BLaER1 (cell line): ENCODE results near the gene GRHL3.
"Not testable (repeated sequence)": the region's sequence is repeated elsewhere in the genome, so short reads cannot be mapped to it uniquely, and the experiment has no call there.

Experiments
- H3K27ac ChIP-seq: shearing (Covaris generic); formaldehyde crosslinking; 2 replicates; pipeline ENCODE4 v1.8.1; 2022
- H3K27me3 ChIP-seq: shearing (Covaris generic); formaldehyde crosslinking; 2 replicates; pipeline ENCODE4 v1.8.1; 2022
- H3K36me3 ChIP-seq: shearing (Covaris generic); formaldehyde crosslinking; 2 replicates; pipeline ENCODE4 v1.8.1; 2022
- H3K4me1 ChIP-seq: shearing (Covaris generic); formaldehyde crosslinking; 2 replicates; pipeline ENCODE4 v1.8.1; 2022
- H3K4me2 ChIP-seq: shearing (Covaris generic); formaldehyde crosslinking; 2 replicates; pipeline ENCODE4 v1.8.1; 2022
- H3K4me3 ChIP-seq: shearing (Covaris generic); formaldehyde crosslinking; 2 replicates; pipeline ENCODE4 v1.8.1; 2022
- H3K9ac ChIP-seq: shearing (Covaris generic); formaldehyde crosslinking; 2 replicates; pipeline ENCODE4 v1.8.1; 2022
- H3K9me3 ChIP-seq: shearing (Covaris generic); formaldehyde crosslinking; 2 replicates; pipeline ENCODE4 v1.8.1; 2022
- H4K20me1 ChIP-seq: shearing (Covaris generic); formaldehyde crosslinking; 2 replicates; pipeline ENCODE4 v1.8.1; 2022
- Cebpa-rat ChIP-seq: shearing (Covaris generic); IDR thresholded peaks from 2 replicates; pipeline ENCODE4 v1.8.1; 2022

GRHL3 gene

GRCh38 chr1:24282491-24282890 lies 36.7 kb upstream of the GRHL3 start:
- H3K4me2 ChIP-seq, result no peak overlapping the region
- no peak overlapping the region for H3K4me3 ChIP-seq
- no peak overlapping the region for H3K27ac ChIP-seq
- H4K20me1 ChIP-seq, result no peaks in the 10 kb centered on the region; the same call in 1 of the 2 replicates
- H3K36me3 ChIP-seq, result no peaks in the 10 kb centered on the region
- TF ChIP-seq Cebpa-rat, result no peak
- no peaks in the 10 kb centered on the region for H3K9me3 ChIP-seq
- 0 out of 2 replicates have a peak, but pooled peaks cover 6% of the 10 kb centered on the region for H3K27me3 ChIP-seq
- no peak overlapping the region for H3K9ac ChIP-seq
- no peaks in the 10 kb centered on the region for H3K4me1 ChIP-seq

GRCh38 chr1:24283326-24284155 lies 35.6 kb upstream of the GRHL3 start:
- Histone ChIP-seq H3K36me3 (no peaks in the 10 kb centered on the region), H3K4me1 (no peaks in the 10 kb centered on the region), H4K20me1 (no peaks in the 10 kb centered on the region; the same call in 1 of the 2 replicates), H3K9me3 (no peaks in the 10 kb centered on the region), H3K27me3 (0 out of 2 replicates have a peak, but pooled peaks cover 6% of the 10 kb centered on the region), H3K4me2 (no peak overlapping the region), H3K27ac (no peak overlapping the region), H3K4me3 (no peak overlapping the region), H3K9ac (no peak overlapping the region)
- no peak for TF ChIP-seq Cebpa-rat

GRCh38 chr1:24284156-24284471 lies 35.0 kb upstream of the GRHL3 start:
- Histone ChIP-seq H3K9ac (no peak overlapping the region), H3K4me2 (no peak overlapping the region)
- no peak for TF ChIP-seq Cebpa-rat

DNA sequence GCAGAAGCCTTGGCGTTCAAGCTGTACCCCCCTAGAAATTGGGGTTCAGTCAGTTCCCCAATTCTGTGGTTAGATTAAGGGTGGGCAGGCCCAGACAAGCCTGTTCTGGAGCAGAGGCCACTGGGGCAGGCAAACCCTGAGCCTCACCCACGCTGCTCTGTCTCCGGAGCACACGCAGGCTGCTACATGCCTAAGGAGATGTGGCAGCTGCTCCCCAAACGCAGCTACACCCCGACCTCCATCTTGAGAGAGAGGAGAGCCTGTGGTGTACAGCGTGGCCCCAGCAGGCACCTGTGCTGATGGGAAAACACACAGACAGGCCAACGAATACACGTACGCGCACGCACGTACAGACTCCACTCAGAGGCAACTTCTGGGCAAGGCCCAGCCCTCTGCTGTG lies 33.9 kb upstream of the GRHL3 start:
- peaks cover 12% of the 10 kb centered on the region for H3K4me1 ChIP-seq
- H3K27me3 ChIP-seq, result 0 out of 2 replicates have a peak, but pooled peaks cover 9% of the 10 kb centered on the region
- no peak overlapping the region for H3K27ac ChIP-seq
- no peak overlapping the region for H3K9ac ChIP-seq
- H3K4me2 ChIP-seq, result no peak overlapping the region
- TF ChIP-seq Cebpa-rat, result no peak
- no peaks in the 10 kb centered on the region for H3K9me3 ChIP-seq
- H3K4me3 ChIP-seq, result no peak overlapping the region
- no peaks in the 10 kb centered on the region for H3K36me3 ChIP-seq
- H4K20me1 ChIP-seq, result peaks cover 1% of the 10 kb centered on the region; the same call in 1 of the 2 replicates

More at GRCh38 chr1:24284156-24284471, 35.0 kb upstream of the GRHL3 start:
- H3K9me3 ChIP-seq, result no peaks in the 10 kb centered on the region
- no peaks in the 10 kb centered on the region; the same call in 1 of the 2 replicates for H4K20me1 ChIP-seq
- H3K27me3 ChIP-seq, result 0 out of 2 replicates have a peak, but pooled peaks cover 9% of the 10 kb centered on the region
- no peak overlapping the region for H3K27ac ChIP-seq
- H3K36me3 ChIP-seq, result no peaks in the 10 kb centered on the region
- peaks cover under 1% of the 10 kb centered on the region for H3K4me1 ChIP-seq
- H3K4me3 ChIP-seq, result no peak overlapping the region

- Histone ChIP-seq H3K27ac (no peak overlapping the region), H3K4me2 (no peak overlapping the region), H3K4me1 (peaks cover 24% of the 10 kb centered on the region), H3K4me3 (no peak overlapping the region), H3K36me3 (no peaks in the 10 kb centered on the region), H3K9ac (no peak overlapping the region), H4K20me1 (peaks cover 13% of the 10 kb centered on the region; the same call in 1 of the 2 replicates), H3K27me3 (peaks cover 15% of the 10 kb centered on the region), H3K9me3 (no peaks in the 10 kb centered on the region)
- no peak for TF ChIP-seq Cebpa-rat
Observed at GRCh38 chr1:24286246-24287010, 32.7 kb upstream of the GRHL3 start.

GRCh38 chr1:24287779-24288178 lies 31.4 kb upstream of the GRHL3 start:
- H3K9ac ChIP-seq, H3K36me3 ChIP-seq, H3K4me3 ChIP-seq, H3K4me2 ChIP-seq, H3K27ac ChIP-seq, H3K9me3 ChIP-seq: not testable (repeated sequence)
- Histone ChIP-seq H4K20me1 (peaks cover 16% of the 10 kb centered on the region; the same call in 1 of the 2 replicates), H3K27me3 (peaks cover 27% of the 10 kb centered on the region), H3K4me1 (peaks cover 25% of the 10 kb centered on the region)

- Histone ChIP-seq H3K36me3 (no peaks in the 10 kb centered on the region), H4K20me1 (peaks cover 16% of the 10 kb centered on the region; the same call in 1 of the 2 replicates), H3K4me1 (peaks cover 25% of the 10 kb centered on the region), H3K4me2 (no peak overlapping the region), H3K9me3 (no peaks in the 10 kb centered on the region), H3K4me3 (no peak overlapping the region), H3K9ac (no peak overlapping the region), H3K27ac (no peak overlapping the region), H3K27me3 (peaks cover 27% of the 10 kb centered on the region)
- no peak for TF ChIP-seq Cebpa-rat
Observed at GRCh38 chr1:24288479-24288878, 30.7 kb upstream of the GRHL3 start.

DNA sequence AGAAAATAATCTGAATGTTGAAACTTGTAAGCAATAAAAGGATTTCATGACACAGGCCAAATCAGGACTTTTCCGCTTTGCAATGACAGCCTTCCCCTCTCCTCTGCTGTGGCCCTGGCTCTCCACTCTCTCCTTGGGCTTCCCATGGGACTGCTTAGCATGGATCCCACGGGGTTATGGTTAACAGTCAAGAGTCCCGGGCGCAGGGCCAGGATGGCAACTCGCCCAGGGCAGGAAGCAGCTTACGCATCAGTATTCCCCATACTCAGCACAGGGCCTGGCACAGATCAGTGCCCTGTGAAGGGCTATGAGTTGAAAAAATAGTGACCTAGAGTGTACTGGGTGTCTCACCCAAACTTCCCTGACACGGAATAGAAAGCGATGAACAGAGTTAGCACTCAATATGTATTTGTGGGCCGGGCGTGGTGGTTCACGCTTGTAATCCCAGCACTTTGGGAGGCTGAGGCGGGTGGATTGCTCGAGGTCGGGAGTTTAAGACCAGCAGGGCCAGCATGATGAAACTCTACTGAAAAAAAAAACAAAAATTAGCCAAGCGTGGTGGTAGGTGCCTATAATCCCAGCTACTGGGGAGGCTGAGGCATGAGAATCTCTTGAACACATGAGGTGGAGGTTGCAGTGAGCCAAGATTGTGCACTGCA lies 29.1 kb upstream of the GRHL3 start:
- peaks cover 16% of the 10 kb centered on the region; the same call in 1 of the 2 replicates for H4K20me1 ChIP-seq
- H3K9me3 ChIP-seq, result no peaks in the 10 kb centered on the region
- no peak overlapping the region for H3K27ac ChIP-seq
- H3K4me3 ChIP-seq, result no peak overlapping the region
- no peak overlapping the region for H3K9ac ChIP-seq
- peaks cover 25% of the 10 kb centered on the region for H3K4me1 ChIP-seq
- no peak for TF ChIP-seq Cebpa-rat
- no peaks in the 10 kb centered on the region for H3K36me3 ChIP-seq
- peak overlapping the region; percentile 79 for H3K4me2 ChIP-seq
- peaks cover 36% of the 10 kb centered on the region for H3K27me3 ChIP-seq

DNA sequence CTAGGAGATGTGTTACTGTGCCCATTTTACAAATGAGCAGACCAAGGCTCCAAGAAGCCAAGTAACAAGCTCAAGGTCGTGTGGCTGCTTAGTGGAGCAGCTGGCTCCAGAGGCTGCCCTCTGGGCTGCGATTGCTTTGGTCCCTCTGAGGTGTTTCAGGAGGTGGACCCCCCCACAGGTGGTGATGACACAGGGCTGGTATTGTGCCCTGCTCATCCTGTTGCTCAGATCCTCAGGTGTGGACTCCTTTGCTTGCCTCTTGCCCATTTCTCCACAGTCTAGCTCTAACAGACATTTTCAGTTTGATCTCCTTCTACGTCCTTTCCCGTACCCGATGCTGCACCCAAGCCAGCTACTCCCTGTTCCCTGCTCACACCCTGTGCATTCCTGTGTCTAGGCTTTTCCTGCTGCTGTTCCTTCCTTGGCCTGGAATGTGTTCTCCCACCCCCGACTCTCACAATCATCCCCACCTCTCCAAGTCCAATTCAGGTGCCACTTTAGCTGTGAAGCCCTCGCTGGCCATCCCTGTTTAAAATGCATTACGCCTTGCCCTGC lies 28.1 kb upstream of the GRHL3 start:
- no peaks in the 10 kb centered on the region for H3K36me3 ChIP-seq
- no peak for TF ChIP-seq Cebpa-rat
- H3K9me3 ChIP-seq, result no peaks in the 10 kb centered on the region
- no peak overlapping the region for H3K27ac ChIP-seq
- no peak overlapping the region for H3K4me3 ChIP-seq
- H3K4me2 ChIP-seq, result peak overlapping the region; percentile 79
- peaks cover 40% of the 10 kb centered on the region for H3K27me3 ChIP-seq
- H3K9ac ChIP-seq, result no peak overlapping the region
- H3K4me1 ChIP-seq, result peaks cover 25% of the 10 kb centered on the region
- peaks cover 16% of the 10 kb centered on the region; the same call in 1 of the 2 replicates for H4K20me1 ChIP-seq
